NT2/D1 (cell line): ENCODE data around the gene GRB10.

ENCODE experiments used
- SUZ12 ChIP-seq: IDR thresholded peaks from 2 replicates; pipeline ENCODE4 v1.6.1; 2011; ENCODE audit not compliant: insufficient read length, insufficient read depth; ENCODE audit errors: extremely low read depth
- YY1 ChIP-seq: IDR thresholded peaks from 2 replicates; pipeline ENCODE4 v1.6.1; 2011; ENCODE audit not compliant: insufficient read length, insufficient read depth
- ZNF274 ChIP-seq: IDR thresholded peaks from 2 replicates; pipeline ENCODE4 v1.6.1; 2011; ENCODE audit warnings: mild to moderate bottlenecking, low read depth, low read length

DNA sequence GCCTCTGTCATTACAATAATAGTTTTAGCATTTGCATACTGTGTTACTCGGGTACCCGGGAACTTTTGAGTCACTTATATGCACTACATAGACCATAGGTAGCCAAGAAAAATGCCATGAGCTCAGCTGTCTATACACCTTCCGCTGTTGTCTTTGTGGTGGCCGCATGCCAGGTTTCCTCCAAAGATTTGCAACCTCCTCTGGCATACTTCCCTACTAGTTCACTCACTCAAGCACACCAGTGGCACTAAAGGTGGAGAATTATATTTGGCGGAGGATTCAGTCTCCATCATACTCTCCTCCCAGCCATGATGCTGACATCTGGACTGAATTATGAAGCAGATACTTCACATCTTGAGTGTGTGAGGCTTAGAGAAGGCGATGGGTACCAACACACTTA, 35.6 kb upstream of the GRB10 start:
- TF ChIP-seq ZNF274: no peak
- TF ChIP-seq YY1: no peak
- TF ChIP-seq SUZ12: no peak
